A673 (cell line): Measurements from ENCODE around the gene CARD8.

ENCODE experiments used
- EZH2 ChIP-seq: fragments of 200-600 bp; sonication (generic); IDR thresholded peaks from 2 replicates; pipeline ENCODE4 v1.6.1; 2017; ENCODE audit warnings: borderline replicate concordance, low read depth, mild to moderate bottlenecking, mixed read lengths, antibody characterized with exemption, low read length; ENCODE audit not compliant: poor library complexity, severe bottlenecking
- TF ChIP-seq, protein P1 (sequence below): fragments of 300-800, 200-600 bp; sonication (generic); conservative IDR thresholded peaks from 2 replicates; pipeline ENCODE4 v1.5.1; 2017; ENCODE audit warnings: low read depth, mild to moderate bottlenecking, antibody characterized with exemption, low read length, moderate library complexity, mixed read lengths

DNA sequence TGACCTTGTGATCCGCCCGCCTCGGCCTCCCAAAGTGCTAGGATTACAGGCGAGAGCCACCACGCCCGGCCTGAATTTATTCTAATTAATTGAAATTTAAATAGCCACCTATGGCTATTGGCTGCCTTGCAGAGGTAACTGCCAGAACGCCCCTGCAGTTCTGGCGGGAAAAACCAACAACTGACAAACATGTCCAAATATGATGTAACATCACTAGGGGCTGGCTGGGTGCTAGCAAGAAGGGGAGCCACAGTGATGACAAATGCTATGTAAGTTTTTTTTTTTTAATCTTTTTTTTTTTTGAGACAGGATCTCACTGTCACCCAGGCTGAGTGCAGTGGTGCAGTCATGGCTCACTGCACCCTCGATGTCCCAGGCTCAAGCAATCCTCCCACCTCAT is 72.4 kb downstream of the CARD8 start:
- no peak for TF ChIP-seq EZH2
- TF ChIP-seq, protein P1, sequence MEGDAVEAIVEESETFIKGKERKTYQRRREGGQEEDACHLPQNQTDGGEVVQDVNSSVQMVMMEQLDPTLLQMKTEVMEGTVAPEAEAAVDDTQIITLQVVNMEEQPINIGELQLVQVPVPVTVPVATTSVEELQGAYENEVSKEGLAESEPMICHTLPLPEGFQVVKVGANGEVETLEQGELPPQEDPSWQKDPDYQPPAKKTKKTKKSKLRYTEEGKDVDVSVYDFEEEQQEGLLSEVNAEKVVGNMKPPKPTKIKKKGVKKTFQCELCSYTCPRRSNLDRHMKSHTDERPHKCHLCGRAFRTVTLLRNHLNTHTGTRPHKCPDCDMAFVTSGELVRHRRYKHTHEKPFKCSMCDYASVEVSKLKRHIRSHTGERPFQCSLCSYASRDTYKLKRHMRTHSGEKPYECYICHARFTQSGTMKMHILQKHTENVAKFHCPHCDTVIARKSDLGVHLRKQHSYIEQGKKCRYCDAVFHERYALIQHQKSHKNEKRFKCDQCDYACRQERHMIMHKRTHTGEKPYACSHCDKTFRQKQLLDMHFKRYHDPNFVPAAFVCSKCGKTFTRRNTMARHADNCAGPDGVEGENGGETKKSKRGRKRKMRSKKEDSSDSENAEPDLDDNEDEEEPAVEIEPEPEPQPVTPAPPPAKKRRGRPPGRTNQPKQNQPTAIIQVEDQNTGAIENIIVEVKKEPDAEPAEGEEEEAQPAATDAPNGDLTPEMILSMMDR, result no peak
